ENCODE measurements around the gene KRTAP5-8.
A peak's percentile ranks its signal among the peaks of the same experiment; 100 is the strongest.

Gene KRTAP5-8

DNA sequence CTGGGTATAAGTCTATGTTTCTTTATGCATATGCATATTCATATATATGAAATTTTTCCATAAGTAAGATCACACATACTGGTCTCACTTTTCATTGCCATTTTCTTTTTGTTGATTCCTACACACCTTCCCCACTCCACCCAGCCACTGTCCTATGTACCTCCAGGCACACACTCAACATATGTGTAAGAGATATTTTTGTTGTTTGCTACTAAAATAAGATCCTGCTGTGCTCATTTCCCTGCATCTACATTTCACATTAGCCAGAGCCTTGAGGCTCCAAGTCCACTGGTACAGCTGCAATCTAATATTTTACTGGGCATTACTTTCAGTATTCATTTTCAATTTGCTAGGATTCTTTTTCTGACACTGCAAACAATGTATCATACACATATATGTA, 19.4 kb downstream of the KRTAP5-8 start:
- Histone ChIP-seq H3K4me2 (ENCODE audit: low read length) (no peak overlapping the region), H3K4me3 (ENCODE audit: low read length) (no peak overlapping the region), H3K79me2 (ENCODE audit: low read length) (no peaks in the 10 kb centered on the region), H3K27ac (ENCODE audit: low read length) (no peak overlapping the region), H3K27me3 (ENCODE audit: low read depth, low read length) (peaks cover 14% of the 10 kb centered on the region), H4K20me1 (ENCODE audit: insufficient read depth, low read length) (no peaks in the 10 kb centered on the region), H3K9ac (ENCODE audit: low read length) (no peak overlapping the region), H2AFZ (ENCODE audit: low read depth, low read length) (no peak overlapping the region), H3K4me1 (ENCODE audit: low read length) (peaks cover 2% of the 10 kb centered on the region), H3K36me3 (replicated peaks; ENCODE audit: low read depth, low read length) (no peaks in the 10 kb centered on the region), H3K9me3 (ENCODE audit: insufficient read depth, low read length) (no peaks in the 10 kb centered on the region)
- TF ChIP-seq, protein P1, sequence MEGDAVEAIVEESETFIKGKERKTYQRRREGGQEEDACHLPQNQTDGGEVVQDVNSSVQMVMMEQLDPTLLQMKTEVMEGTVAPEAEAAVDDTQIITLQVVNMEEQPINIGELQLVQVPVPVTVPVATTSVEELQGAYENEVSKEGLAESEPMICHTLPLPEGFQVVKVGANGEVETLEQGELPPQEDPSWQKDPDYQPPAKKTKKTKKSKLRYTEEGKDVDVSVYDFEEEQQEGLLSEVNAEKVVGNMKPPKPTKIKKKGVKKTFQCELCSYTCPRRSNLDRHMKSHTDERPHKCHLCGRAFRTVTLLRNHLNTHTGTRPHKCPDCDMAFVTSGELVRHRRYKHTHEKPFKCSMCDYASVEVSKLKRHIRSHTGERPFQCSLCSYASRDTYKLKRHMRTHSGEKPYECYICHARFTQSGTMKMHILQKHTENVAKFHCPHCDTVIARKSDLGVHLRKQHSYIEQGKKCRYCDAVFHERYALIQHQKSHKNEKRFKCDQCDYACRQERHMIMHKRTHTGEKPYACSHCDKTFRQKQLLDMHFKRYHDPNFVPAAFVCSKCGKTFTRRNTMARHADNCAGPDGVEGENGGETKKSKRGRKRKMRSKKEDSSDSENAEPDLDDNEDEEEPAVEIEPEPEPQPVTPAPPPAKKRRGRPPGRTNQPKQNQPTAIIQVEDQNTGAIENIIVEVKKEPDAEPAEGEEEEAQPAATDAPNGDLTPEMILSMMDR (IDR thresholded peaks at IDR 0.05; ENCODE audit: low read depth, low read length): no peak
- no peak for TF ChIP-seq EZH2phosphoT487 (IDR thresholded peaks at IDR 0.05; ENCODE audit: low read depth)

DNA sequence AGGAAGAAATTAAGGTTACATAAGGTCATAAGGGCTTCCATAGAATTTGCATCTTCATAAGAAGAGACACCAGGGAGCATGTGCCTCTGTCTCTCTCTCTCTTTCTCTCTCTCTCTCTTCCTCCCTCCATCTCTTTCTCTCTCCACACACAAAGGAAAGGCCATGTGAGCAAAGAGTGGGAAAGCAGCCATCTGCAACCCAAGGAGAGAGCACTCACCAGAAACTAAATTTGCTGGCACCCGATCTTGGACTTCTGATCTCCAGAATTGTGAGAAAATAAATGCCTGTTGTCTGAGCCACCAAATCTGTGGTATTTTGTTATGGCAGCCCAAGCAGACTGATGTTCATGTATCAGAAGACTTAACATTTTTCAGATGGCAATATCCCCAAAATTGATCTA, 21.2 kb downstream of the KRTAP5-8 start:
- Histone ChIP-seq H3K27ac (ENCODE audit: low read length) (no peak overlapping the region), H3K79me2 (ENCODE audit: low read length) (no peaks in the 10 kb centered on the region), H3K4me3 (ENCODE audit: low read length) (no peak overlapping the region), H3K4me2 (ENCODE audit: low read length) (no peak overlapping the region), H3K9me3 (ENCODE audit: insufficient read depth, low read length) (no peaks in the 10 kb centered on the region), H3K36me3 (replicated peaks; ENCODE audit: low read depth, low read length) (no peaks in the 10 kb centered on the region), H3K9ac (ENCODE audit: low read length) (no peak overlapping the region), H3K4me1 (ENCODE audit: low read length) (no peaks in the 10 kb centered on the region), H4K20me1 (ENCODE audit: insufficient read depth, low read length) (no peaks in the 10 kb centered on the region), H3K27me3 (ENCODE audit: low read depth, low read length) (peaks cover 31% of the 10 kb centered on the region), H2AFZ (ENCODE audit: low read depth, low read length) (no peak overlapping the region)
- no peak for TF ChIP-seq EZH2phosphoT487 (IDR thresholded peaks at IDR 0.05; ENCODE audit: low read depth)

DNA sequence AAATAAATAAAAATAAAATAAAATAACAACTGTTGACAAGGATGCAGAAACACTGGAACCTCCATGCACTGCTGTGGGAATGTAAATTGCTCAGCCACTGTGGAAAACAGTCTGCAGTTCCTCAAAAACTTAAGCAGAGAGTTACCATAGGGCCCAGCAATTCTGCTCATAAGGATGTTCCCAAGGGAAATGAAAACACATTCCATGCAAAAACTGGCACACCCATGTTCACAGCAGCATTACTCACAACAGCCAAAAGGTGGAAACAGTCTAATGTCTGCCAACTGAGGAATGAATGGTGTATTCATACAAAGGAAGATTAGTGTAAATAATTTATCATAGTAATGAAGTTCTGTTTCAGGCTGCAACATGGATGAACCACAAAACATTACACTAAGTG, 24.3 kb downstream of the KRTAP5-8 start:
- Histone ChIP-seq H3K4me1 (ENCODE audit: low read length) (no peaks in the 10 kb centered on the region), H3K27ac (ENCODE audit: low read length) (no peak overlapping the region), H3K9me3 (ENCODE audit: insufficient read depth, low read length) (no peaks in the 10 kb centered on the region), H3K27me3 (ENCODE audit: low read depth, low read length) (peaks cover 45% of the 10 kb centered on the region), H3K36me3 (replicated peaks; ENCODE audit: low read depth, low read length) (no peaks in the 10 kb centered on the region), H3K4me3 (ENCODE audit: low read length) (no peak overlapping the region), H3K79me2 (ENCODE audit: low read length) (no peaks in the 10 kb centered on the region), H3K4me2 (ENCODE audit: low read length) (no peak overlapping the region), H3K9ac (ENCODE audit: low read length) (no peak overlapping the region), H4K20me1 (ENCODE audit: insufficient read depth, low read length) (no peaks in the 10 kb centered on the region), H2AFZ (ENCODE audit: low read depth, low read length) (no peak overlapping the region)
- no peak for TF ChIP-seq EZH2phosphoT487 (IDR thresholded peaks at IDR 0.05; ENCODE audit: low read depth)
- TF ChIP-seq, protein P1 (IDR thresholded peaks at IDR 0.05; ENCODE audit: low read depth, low read length): no peak

DNA sequence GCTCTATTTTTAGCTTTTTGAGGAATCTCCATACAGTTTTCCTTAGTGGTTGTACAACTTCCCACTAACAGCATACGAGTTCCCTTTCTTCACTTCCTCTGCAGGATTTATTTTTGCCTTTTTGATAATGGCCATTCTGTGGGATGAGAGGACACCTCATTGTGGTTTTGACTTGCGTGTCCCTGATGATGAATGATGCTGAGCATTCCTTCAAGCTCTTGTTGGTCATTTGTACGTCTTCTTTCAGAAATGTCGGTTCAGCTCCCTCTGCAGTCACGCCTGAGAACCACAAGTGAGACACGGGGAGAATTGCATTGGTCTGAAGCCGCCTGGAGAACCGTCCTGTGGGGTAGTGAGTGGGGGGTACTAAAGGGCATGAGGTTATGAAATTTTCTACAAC, 25.6 kb downstream of the KRTAP5-8 start:
- Histone ChIP-seq H2AFZ (ENCODE audit: low read depth, low read length) (no peak overlapping the region), H3K27me3 (ENCODE audit: low read depth, low read length) (peaks cover 42% of the 10 kb centered on the region), H3K9ac (ENCODE audit: low read length) (no peak overlapping the region), H3K4me1 (ENCODE audit: low read length) (no peaks in the 10 kb centered on the region), H3K79me2 (ENCODE audit: low read length) (no peaks in the 10 kb centered on the region), H3K4me2 (ENCODE audit: low read length) (no peak overlapping the region), H3K36me3 (replicated peaks; ENCODE audit: low read depth, low read length) (no peaks in the 10 kb centered on the region), H3K4me3 (ENCODE audit: low read length) (no peak overlapping the region), H4K20me1 (ENCODE audit: insufficient read depth, low read length) (no peaks in the 10 kb centered on the region), H3K27ac (ENCODE audit: low read length) (no peak overlapping the region), H3K9me3 (ENCODE audit: insufficient read depth, low read length) (no peaks in the 10 kb centered on the region)
- TF ChIP-seq, protein P1 (IDR thresholded peaks at IDR 0.05; ENCODE audit: low read depth, low read length): peak; percentile 89
- TF ChIP-seq EZH2phosphoT487 (IDR thresholded peaks at IDR 0.05; ENCODE audit: low read depth): no peak

DNA sequence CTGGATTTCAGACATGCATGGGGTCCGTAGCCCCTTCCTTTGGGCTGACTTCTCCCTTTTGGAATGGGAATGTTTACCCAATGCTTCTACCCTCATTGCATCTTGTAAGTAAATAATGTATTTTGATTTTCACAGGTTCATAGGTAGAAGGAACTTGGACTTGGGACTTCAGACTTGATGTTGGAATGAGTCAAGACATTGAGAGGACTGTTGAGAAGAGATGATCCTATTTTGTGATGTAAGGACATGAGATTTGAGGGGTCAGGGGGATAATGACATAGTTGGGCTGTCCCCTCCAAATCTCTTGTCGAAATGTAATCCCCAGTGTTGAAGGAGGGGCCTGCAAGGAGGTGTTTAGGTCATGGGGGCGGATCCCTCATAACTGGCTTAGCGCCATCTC, 26.6 kb downstream of the KRTAP5-8 start:
- H3K9me3 ChIP-seq (ENCODE audit: insufficient read depth, low read length): no peaks in the 10 kb centered on the region
- TF ChIP-seq, protein P1 (IDR thresholded peaks at IDR 0.05; ENCODE audit: low read depth, low read length): no peak
- TF ChIP-seq EZH2phosphoT487 (IDR thresholded peaks at IDR 0.05; ENCODE audit: low read depth): no peak
- no peak overlapping the region for H3K4me3 ChIP-seq (ENCODE audit: low read length)
- H2AFZ ChIP-seq (ENCODE audit: low read depth, low read length): no peak overlapping the region
- H4K20me1 ChIP-seq (ENCODE audit: insufficient read depth, low read length): no peaks in the 10 kb centered on the region
- no peak overlapping the region for H3K9ac ChIP-seq (ENCODE audit: low read length)
- H3K79me2 ChIP-seq (ENCODE audit: low read length): no peaks in the 10 kb centered on the region
- peaks cover 46% of the 10 kb centered on the region for H3K27me3 ChIP-seq (ENCODE audit: low read depth, low read length)
- H3K27ac ChIP-seq (ENCODE audit: low read length): no peak overlapping the region
- no peak overlapping the region for H3K4me2 ChIP-seq (ENCODE audit: low read length)
- no peaks in the 10 kb centered on the region for H3K36me3 ChIP-seq (replicated peaks; ENCODE audit: low read depth, low read length)
- no peaks in the 10 kb centered on the region for H3K4me1 ChIP-seq (ENCODE audit: low read length)

All from OCI-LY3 (cell line).